HepG2 (cell line): Measurements from ENCODE around the gene CAPN11. TPM values are rescaled to one million over a fixed set of nuclear protein-coding genes. Genes with fewer than 3 reads are reported as not detected.

Experiments
- ATF5 ChIP-seq: sonication (generic); formaldehyde crosslinking; IDR thresholded peaks from 2 replicates; pipeline ENCODE4 v1.4.0; 2020; ENCODE audit warnings: mild to moderate bottlenecking, low read depth, missing genetic modification reagents
- BHLHE40 ChIP-seq: IDR thresholded peaks from 2 replicates; pipeline ENCODE4 v1.6.1; 2011; ENCODE audit warnings: low read length, improper control_type of control experiment
- DDIT3 ChIP-seq: sonication (generic); formaldehyde crosslinking; IDR thresholded peaks from 2 replicates; pipeline ENCODE4 v1.4.0; 2020; ENCODE audit warnings: mild to moderate bottlenecking, missing genetic modification reagents
- E2F2 ChIP-seq: sonication (generic); formaldehyde crosslinking; IDR thresholded peaks from 2 replicates; pipeline ENCODE4 v1.4.0; 2020; ENCODE audit warnings: missing genetic modification reagents, borderline replicate concordance
- EZH2 ChIP-seq: conservative IDR thresholded peaks from 2 replicates; pipeline ENCODE4 v1.6.1; 2012; ENCODE audit warnings: mild to moderate bottlenecking, low read depth, low read length, moderate library complexity
- HHEX ChIP-seq: IDR thresholded peaks from 2 replicates; pipeline ENCODE4 v1.6.1; 2016; ENCODE audit warnings: control low read depth
- KDM2A ChIP-seq: sonication (generic); formaldehyde crosslinking; IDR thresholded peaks from 2 replicates; pipeline ENCODE4 v1.4.0; 2020; ENCODE audit warnings: low read depth, missing genetic modification reagents, borderline replicate concordance
- PREB ChIP-seq: sonication (generic); formaldehyde crosslinking; IDR thresholded peaks from 2 replicates; pipeline ENCODE4 v1.4.0; 2020; ENCODE audit warnings: missing genetic modification reagents
- TFDP2 ChIP-seq: sonication (generic); formaldehyde crosslinking; IDR thresholded peaks from 2 replicates; pipeline ENCODE4 v1.4.0; 2020; ENCODE audit warnings: missing genetic modification reagents
- ZBTB46 ChIP-seq: sonication (generic); formaldehyde crosslinking; IDR thresholded peaks from 2 replicates; pipeline ENCODE4 v1.4.0; 2020; ENCODE audit warnings: mild to moderate bottlenecking, missing genetic modification reagents, borderline replicate concordance
- ZC3H13 ChIP-seq: sonication (generic); formaldehyde crosslinking; IDR thresholded peaks from 2 replicates; pipeline ENCODE4 v1.8.1; 2023; ENCODE audit warnings: mild to moderate bottlenecking, missing genetic modification reagents, moderate library complexity
- ZFP37 ChIP-seq: sonication (generic); formaldehyde crosslinking; IDR thresholded peaks from 2 replicates; pipeline ENCODE4 v1.4.0; 2020; ENCODE audit warnings: missing genetic modification reagents, borderline replicate concordance
- ZNF224 ChIP-seq: sonication (generic); formaldehyde crosslinking; IDR thresholded peaks from 2 replicates; pipeline ENCODE4 v1.5.0; 2020; ENCODE audit warnings: mild to moderate bottlenecking, missing genetic modification reagents
- ZNF276 ChIP-seq: sonication (generic); formaldehyde crosslinking; IDR thresholded peaks from 2 replicates; pipeline ENCODE4 v1.4.0; 2020; ENCODE audit warnings: mild to moderate bottlenecking, low read depth, missing genetic modification reagents
- ZNF280B ChIP-seq: sonication (generic); formaldehyde crosslinking; IDR thresholded peaks from 2 replicates; pipeline ENCODE4 v1.5.0; 2020; ENCODE audit warnings: missing genetic modification reagents, mild to moderate bottlenecking, borderline replicate concordance
- ZNF343 ChIP-seq: sonication (generic); formaldehyde crosslinking; IDR thresholded peaks from 2 replicates; pipeline ENCODE4 v1.4.0; 2020; ENCODE audit warnings: mild to moderate bottlenecking, missing genetic modification reagents
- ZNF367 ChIP-seq: sonication (generic); formaldehyde crosslinking; IDR thresholded peaks from 2 replicates; pipeline ENCODE4 v1.4.0; 2020; ENCODE audit warnings: missing genetic modification reagents, borderline replicate concordance
- ZNF703 ChIP-seq: sonication (generic); formaldehyde crosslinking; IDR thresholded peaks from 2 replicates; pipeline ENCODE4 v1.5.1; 2020; ENCODE audit warnings: missing genetic modification reagents, mild to moderate bottlenecking, moderate library complexity, borderline replicate concordance
- polyA plus RNA-seq, 8 experiments: library from polyadenylated mRNA; depleted of rRNA in 3 of 8; stranded (reverse) in 7 of 8; unstranded in 1 of 8; fragments of >200 nt; fragmentation: Illumina TruSeq in 4 of 8; extraction: Trizol in 4 of 8; gene quantifications; 2 replicates each; pipeline versions ENCODE4 v1.2.1 to v1.2.3, GENCODE V29; 2011 to 2016; ENCODE audit warnings: low read depth in 4 of 8, missing spikeins in 1 of 8, mixed read lengths in 1 of 8; ENCODE audit not compliant: insufficient read depth in 1 of 8
- total RNA-seq, 5 experiments: library from RNA; depleted of rRNA; stranded (reverse); fragments of >200 nt; fragmentation: Illumina TruSeq; extraction: Trizol; gene quantifications; 2 replicates each; pipeline ENCODE4 v1.2.3, GENCODE V29; 2016; ENCODE audit warnings: low read depth in 1 of 5

Gene CAPN11
- total and polyA plus RNA-seq, 2 of the 13 experiments (the other 11 are each of a cell fraction or from before 2014, with no cell fraction given) = 0.07 to 0.11 TPM

- peak; percentile 74 for TF ChIP-seq ZNF280B (CRISPR knock-in tag)
- peak; percentile 95 for TF ChIP-seq ZNF224 (CRISPR knock-in tag)
- TF ChIP-seq EZH2 = no peak
- TF ChIP-seq ZC3H13 (CRISPR knock-in tag) = peak; percentile 80
- peak; percentile 41; the same call in 1 of the 2 replicates for TF ChIP-seq ZNF703
- TF ChIP-seq KDM2A = peak; percentile 87
- peak; percentile 79; the same call in 1 of the 2 replicates for TF ChIP-seq ZNF343
- TF ChIP-seq BHLHE40 = peak; percentile 67
- TF ChIP-seq ZNF276 (CRISPR knock-in tag) = peak; percentile 88; the same call in 1 of the 2 replicates
- TF ChIP-seq PREB (CRISPR knock-in tag) = 0 out of 2 replicates have a peak, but pooled peaks have one; percentile 26
- no peak for TF ChIP-seq E2F2 (CRISPR knock-in tag)
- TF ChIP-seq TFDP2 (CRISPR knock-in tag) = peak; percentile 81
- TF ChIP-seq DDIT3 (CRISPR knock-in tag) = no peak
- TF ChIP-seq ZBTB46 = no peak
- TF ChIP-seq HHEX (CRISPR knock-in tag) = 0 out of 2 replicates have a peak, but pooled peaks have one; percentile 14
- no peak for TF ChIP-seq ZFP37 (CRISPR knock-in tag)
- 0 out of 2 replicates have a peak, but pooled peaks have one; percentile 57 for TF ChIP-seq ATF5
- peak; percentile 33; the same call in 1 of the 2 replicates for TF ChIP-seq ZNF367 (CRISPR knock-in tag)
Observed at GRCh38 chr6:44219053-44219814, 60.6 kb downstream of the CAPN11 start (continued).
